Measurements from ENCODE around the gene AGAP1.

AGAP1 gene

DNA sequence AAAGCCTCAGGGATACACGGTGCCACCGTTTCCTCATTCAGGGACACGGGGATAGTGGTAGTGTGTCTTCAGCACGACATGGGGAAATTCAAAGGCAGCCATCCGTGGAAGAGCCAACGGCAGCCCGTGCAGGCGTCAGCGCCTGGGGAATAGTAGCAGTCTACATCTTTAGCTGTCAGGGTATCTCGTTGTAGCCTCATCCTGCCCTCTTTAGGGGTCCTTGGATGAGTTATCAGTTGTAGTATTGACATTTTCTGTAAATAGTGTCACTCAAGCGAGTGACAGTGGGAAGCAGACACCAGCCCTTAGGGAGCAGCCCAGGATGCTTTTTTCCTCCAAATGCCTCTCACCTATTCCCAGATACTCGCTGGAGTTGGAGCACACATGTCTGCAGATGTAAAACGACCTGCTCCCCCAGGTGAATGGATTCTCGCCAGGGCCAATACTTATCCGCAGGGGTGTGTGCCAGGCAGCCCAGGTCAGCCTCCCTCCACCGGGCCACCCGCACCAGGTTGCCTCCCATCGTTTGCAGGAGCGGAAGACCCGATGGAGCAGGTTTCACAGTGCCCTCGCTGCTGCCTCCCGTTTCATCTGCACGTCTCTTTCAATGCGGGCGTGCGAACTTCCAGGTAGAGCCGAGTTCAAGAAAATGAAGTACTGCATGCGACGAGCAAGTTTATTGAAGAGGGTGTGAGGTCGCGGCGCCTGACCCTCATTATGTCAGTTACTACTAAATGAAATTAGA, 41.0 kb downstream of the AGAP1 start:
- no peak for DNase-seq

DNA sequence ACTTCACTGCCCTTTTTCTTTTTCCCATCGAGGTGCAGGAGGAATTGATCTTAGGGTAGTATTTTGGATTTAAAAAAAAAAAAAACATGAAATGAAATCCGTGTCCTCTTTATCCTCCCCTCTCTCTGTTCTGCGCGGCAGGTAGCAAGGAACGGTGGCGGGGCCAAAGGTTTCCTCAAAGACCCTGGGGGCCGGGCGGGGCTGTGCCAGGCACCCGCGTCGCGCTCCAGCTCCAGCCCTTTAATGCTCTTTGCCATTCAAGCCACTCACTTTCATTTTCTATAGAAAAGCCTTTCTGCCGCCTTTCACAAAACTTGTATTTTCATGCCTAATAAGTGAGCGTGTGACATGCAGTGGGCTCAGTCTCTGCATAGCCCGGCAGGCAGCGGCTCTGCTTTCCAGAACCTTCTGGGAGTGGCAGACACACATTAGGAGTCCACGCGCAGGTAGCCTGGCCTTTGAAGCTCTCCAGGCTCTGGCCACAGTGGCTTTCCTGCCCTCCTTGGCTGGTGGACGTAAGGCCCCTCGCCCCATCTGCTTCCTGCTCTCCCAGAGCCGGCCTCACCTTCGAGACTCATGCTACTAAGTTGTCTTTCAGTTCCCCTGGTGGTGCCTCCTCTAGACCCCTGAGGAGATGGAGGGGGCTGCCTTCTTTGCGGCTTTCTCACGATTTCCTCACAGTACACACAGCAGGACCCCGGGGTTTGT, 41.7 kb downstream of the AGAP1 start:
- DNase-seq: no peak

DNA sequence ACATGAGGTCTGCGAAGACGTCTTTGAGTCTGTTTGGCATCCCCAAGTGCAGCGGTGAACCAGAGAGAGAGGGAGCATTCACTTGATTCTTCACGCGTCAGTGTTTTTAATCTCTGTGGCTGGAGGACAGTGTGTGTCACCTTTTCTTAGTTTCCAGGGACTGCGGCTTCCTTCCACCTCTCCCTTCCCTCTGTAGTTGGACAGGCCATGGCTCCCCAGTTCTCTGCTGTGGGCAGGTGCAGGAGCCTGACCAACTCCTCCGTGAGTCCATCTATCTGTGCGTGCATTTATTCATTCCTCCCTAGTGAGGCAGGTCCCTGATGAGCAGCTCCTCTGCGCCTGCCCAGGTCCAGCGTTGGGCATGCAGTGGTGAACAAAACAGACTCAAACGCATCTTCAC, 42.9 kb downstream of the AGAP1 start:
- DNase-seq: no peak

DNA sequence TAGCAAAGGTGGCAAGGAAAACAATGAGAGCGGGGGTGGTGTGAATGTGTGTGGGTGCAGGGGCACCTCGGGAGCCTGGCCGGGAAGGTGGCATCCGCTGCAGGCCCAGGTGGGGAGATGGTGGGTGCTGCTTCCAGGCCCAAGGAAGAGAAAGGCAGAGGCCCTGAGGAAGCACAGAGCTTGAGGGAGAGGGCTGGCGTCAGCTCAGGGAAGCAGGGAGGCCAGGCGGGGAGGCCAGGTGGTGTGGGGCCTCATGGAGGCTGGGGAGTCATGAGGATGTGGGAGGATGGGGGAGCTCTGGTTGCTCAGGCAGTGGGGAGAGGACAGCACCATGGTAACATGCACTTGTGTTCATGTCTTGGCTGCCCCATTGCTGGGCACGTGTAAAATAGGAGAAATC, 43.3 kb downstream of the AGAP1 start:
- no peak for DNase-seq

DNA sequence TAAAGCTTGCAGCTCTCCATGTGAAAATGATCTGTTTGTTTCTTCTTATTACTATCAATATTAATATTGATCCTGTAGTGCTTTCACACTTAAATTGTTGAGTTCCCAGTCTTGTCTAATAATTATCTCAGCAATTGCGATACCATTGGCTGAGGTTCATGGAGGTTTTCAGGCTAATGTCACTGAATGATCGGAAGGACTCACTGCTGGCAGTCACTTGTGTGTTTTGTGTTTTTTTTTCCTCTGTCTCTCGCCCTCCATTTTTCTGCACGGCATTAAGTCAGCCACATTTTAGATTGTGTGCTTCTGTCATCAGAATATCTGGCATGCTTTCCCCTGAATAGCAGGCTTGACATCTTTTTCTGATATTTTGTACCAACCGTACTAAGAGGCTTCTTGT, 43.7 kb downstream of the AGAP1 start:
- DNase-seq: no peak

DNA sequence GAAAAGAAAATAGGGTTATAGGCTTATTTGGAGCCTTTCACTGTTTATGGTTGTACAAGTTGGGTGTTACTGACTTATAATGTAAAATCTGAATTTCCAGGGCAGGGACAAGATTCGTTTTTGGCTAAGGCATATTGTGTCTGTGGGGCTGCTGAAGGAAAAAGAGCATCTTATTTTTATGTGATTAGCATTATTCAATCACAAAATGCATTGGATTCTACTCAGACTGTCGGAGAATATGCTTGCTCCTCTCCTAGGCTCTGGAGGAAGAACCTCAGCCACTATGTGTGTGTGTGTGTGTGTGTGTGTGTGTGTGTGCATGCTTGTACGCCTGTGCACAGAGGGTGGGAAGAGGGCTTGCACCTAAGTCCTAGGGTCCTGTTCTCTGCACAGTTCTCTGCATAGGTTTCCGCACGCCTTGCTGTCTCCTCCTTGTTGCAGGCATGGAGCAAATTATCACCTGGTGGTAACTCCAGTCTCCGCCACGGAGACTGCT, 44.3 kb downstream of the AGAP1 start:
- no peak for DNase-seq

GRCh38 chr2:235538981-235539380, 45.1 kb downstream of the AGAP1 start:
- no peak for DNase-seq

DNA sequence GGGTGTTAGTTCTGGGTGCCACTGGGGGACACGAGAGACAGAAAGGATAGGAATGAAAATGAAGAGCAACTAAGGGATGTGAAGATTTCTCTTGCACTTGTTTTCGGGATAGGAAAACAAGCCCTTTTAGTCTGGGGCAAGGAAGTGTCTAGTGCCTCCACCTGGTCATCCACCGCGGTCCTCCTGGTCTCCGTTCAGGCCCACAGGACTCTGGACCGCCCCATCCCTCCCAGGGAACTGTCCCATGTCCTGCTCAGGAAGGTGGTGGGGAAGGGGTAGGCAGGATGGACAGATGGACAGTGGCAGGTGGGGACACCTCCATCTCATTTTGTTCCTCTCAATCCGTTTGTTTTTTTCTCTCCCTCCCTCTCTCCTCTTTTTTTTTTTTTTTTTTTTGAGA, 45.9 kb downstream of the AGAP1 start:
- no peak for DNase-seq

- DNase-seq: no peak
Observed at GRCh38 chr2:235541016-235541415, 47.2 kb downstream of the AGAP1 start.

- DNase-seq: no peak
Observed at GRCh38 chr2:235541838-235542549, 48.2 kb downstream of the AGAP1 start.

GRCh38 chr2:235542733-235543127, 48.9 kb downstream of the AGAP1 start:
- DNase-seq: no peak

- no peak for DNase-seq
Observed at GRCh38 chr2:235543128-235543750, 49.4 kb downstream of the AGAP1 start.

- no peak for DNase-seq
Observed at GRCh38 chr2:235543851-235544688, 50.2 kb downstream of the AGAP1 start.

- no peak for DNase-seq
Observed at GRCh38 chr2:235544689-235544969, 50.8 kb downstream of the AGAP1 start.

DNA sequence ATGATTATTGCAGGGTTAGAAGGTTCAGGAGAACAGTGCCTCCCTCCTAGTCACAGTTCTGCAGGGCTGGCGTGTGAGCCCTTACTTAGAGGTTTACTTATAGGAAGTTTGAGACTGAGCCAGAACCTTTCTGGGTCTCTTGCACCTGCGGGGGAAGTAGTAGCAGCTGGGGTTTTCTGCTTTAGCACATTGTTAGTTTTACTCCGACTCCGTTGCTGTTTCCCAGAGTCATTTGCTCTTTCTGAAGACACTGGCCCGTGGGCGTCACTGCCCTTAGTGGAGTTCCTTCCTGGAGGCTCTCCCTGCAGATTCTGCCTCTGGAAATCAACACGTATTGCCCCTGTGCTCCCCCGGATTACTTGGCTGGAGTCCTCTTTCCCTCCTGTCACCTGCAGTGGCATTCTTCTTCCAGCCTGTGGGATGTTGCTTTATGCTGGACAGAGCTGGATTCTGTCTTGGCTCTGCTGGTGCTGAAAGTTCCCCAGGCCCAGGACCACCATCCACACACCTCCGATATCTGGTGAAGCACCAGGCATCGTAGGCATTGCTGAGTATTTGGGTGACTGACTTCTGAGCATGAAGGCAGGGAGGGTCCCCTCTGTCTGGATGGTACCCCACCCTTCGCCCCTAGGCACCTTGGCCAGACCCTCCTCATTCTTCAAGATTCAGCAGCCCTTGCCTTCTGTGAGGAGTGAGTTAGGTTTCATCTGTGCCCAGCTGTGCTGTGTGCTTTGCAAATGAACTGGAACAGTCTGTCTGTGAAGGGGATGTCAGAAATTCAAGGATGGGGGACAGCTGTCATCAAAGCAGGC, 51.7 kb downstream of the AGAP1 start:
- no peak for DNase-seq

GRCh38 chr2:235546151-235546435, 52.2 kb downstream of the AGAP1 start:
- DNase-seq: no peak

DNA sequence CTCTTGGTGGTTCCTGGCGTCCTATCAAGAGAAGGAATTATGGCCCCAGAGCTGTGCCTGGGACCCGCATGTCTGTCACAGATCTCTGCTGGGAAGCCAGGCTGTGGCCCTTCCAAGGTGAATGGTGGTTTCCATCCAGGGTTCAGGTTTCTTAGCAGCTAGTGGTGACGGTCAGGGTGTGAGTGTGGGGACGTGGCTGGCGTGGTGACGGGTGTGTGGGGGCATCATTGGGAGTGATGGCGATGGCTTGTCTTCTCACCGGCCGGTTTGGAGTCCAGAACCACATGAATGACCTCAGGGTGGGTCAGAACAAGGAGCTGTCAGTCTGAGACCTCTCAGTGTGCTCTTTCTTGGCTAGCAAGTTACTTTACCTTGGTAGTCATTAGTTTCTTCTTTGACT, 52.6 kb downstream of the AGAP1 start:
- no peak for DNase-seq

DNA sequence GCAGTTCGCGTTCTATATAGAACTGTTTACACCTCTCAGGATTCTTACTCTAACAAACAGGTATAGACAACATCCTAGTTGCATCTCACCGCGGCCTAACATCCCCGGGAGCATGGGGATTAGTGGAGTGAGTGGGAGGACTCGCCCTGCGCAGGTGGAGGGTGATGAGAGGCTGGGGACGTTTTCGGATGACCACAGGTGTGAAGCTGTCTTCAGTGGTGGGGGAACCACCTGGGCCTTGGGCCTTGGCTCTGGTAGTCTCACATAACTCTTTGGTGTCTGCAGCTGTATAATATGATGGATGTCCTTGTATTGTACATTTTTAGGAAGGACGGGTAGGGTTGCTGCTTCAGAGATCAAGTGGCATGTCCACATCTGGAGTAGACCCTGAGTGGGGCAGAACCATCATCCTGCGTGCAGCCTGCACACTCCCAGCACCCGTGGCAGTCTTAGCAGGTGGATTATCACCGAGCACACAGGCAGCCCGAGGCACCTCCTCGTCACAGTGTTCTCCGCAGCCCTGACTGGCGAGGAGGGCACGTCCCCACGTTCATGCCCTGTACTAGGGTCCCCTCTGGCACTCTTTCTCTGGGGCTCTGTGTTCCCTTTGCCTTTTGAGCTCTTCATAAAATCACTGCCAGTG, 56.0 kb downstream of the AGAP1 start:
- DNase-seq: no peak

DNA sequence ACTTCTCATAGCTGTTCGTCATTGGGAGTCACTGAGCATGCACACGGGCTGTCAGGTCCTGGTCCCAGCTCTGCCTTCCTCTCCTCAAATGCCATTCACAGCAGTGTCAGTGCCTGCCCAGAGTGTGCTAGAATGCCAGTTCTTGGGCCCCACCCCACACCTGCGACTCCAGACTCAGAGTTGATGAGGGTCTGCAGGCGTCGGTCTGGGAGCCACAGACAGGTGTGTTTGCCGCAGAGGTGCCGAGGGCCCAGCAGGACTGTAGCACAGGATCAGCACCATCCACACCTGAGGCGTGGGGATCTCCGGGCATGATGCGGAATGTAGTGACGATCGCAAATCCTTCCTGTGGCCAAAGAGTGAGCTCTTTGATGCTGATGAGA, 56.5 kb downstream of the AGAP1 start:
- DNase-seq: no peak

DNA sequence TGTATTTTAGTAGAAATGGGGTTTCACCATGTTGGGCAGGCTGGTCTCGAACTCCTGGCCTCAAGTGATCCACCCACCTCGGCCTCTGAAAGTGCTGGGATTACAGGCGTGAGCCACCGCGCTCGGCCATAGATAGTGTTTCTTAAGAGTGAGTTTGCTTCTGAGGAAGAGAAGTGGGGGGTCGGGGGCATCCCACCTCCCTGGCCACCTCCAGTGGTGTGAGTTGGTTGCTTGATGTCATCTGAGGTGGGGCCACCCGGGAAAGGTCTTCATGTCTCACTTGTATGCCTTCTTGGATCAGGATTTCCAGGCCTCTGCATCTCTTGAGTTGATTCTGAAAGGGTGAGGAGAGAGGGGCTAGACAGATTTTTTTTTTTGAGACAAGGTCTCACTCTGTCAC, 57.1 kb downstream of the AGAP1 start:
- no peak for DNase-seq

- no peak for DNase-seq
Observed at GRCh38 chr2:235551965-235552364, 58.1 kb downstream of the AGAP1 start.

DNA sequence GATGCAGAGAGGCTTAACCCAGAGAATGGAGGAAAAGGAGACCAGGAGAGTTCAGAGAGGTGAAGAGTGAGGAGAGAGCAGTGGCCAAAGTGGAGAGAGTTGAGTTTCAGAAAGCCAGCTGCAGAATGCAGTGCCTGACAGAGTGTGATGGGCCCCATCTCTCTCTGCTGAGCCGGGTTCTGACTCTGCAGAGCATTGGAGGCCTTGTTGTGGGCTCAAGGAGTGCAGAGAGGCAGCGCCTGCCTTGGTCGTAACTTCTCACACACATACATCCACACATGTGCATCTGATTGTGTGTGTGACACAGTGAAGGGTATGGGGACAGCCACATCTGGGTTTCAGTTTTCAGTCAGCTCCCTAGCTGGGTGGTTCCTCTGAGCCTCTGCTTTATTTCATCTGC, 58.8 kb downstream of the AGAP1 start:
- DNase-seq: no peak

Data from central memory CD4-positive, alpha-beta T cell (primary cell).